ENCODE results near the gene KIAA1549.
"Not testable (repeated sequence)": the region's sequence is repeated elsewhere in the genome, so short reads cannot be mapped to it uniquely, and the experiment has no call there.

The KIAA1549 gene

GRCh38 chr7:138981332-138982203 is at the start of gene KIAA1549:
KIAA1549 (minus strand) TSS chr7:138981389; CDS start chr7:138981269, 120 bp downstream.
- peak within 1 kb of the TSS; percentile 64 for H3K27ac Mint-ChIP-seq

GRCh38 chr7:139029353-139029752 is 48.2 kb upstream of the KIAA1549 start:
- DNase-seq (ENCODE audit: low spot score in 2 of 2) (no peak), ATAC-seq (ENCODE audit: low read depth) (no peak)
- Mint-ChIP-seq H3K27ac (no peak overlapping the region), H3K9me3 (no peaks in the 10 kb centered on the region), H3K36me3 (peaks cover 7% of the 10 kb centered on the region), H3K4me3 (no peak overlapping the region), H3K4me1 (no peaks in the 10 kb centered on the region), H3K27me3 (no peaks in the 10 kb centered on the region)

More at GRCh38 chr7:138981332-138982203, at the start of gene KIAA1549:
- H3K9me3 Mint-ChIP-seq = peaks cover 2% of the 10 kb centered on the region
- H3K4me1 Mint-ChIP-seq = peaks cover 14% of the 10 kb centered on the region
- peak; percentile 87 for ATAC-seq (ENCODE audit: low read depth)
- peaks cover 24% of the 10 kb centered on the region for H3K27me3 Mint-ChIP-seq
- peak within 1 kb of the TSS; percentile 92 for H3K4me3 Mint-ChIP-seq
- H3K36me3 Mint-ChIP-seq = no peaks in the 10 kb centered on the region
- peak; percentile 14 to 39 for DNase-seq (ENCODE audit: low spot score in 2 of 2)

GRCh38 chr7:139026551-139026950 is 45.4 kb upstream of the KIAA1549 start:
- no peaks in the 10 kb centered on the region for H3K4me1 Mint-ChIP-seq
- H3K36me3 Mint-ChIP-seq = peaks cover 11% of the 10 kb centered on the region
- no peak for DNase-seq (ENCODE audit: low spot score in 2 of 2)
- no peak overlapping the region for H3K27ac Mint-ChIP-seq
- no peak for ATAC-seq (ENCODE audit: low read depth)
- no peaks in the 10 kb centered on the region for H3K9me3 Mint-ChIP-seq
- no peak overlapping the region for H3K4me3 Mint-ChIP-seq
- H3K27me3 Mint-ChIP-seq = no peaks in the 10 kb centered on the region

GRCh38 chr7:139025861-139026260 is 44.7 kb upstream of the KIAA1549 start:
- peaks cover 11% of the 10 kb centered on the region for H3K36me3 Mint-ChIP-seq
- DNase-seq (ENCODE audit: low spot score in 2 of 2); H3K9me3 Mint-ChIP-seq; ATAC-seq (ENCODE audit: low read depth); H3K27ac Mint-ChIP-seq; H3K27me3 Mint-ChIP-seq; H3K4me3 Mint-ChIP-seq; H3K4me1 Mint-ChIP-seq: not testable (repeated sequence)

GRCh38 chr7:139023076-139023475 is 41.9 kb upstream of the KIAA1549 start:
- no peaks in the 10 kb centered on the region for H3K9me3 Mint-ChIP-seq
- H3K27me3 Mint-ChIP-seq = no peaks in the 10 kb centered on the region
- DNase-seq (ENCODE audit: low spot score in 2 of 2) (no peak), ATAC-seq (ENCODE audit: low read depth) (no peak)
- H3K36me3 Mint-ChIP-seq = peaks cover 4% of the 10 kb centered on the region
- no peak overlapping the region for H3K4me3 Mint-ChIP-seq
- no peaks in the 10 kb centered on the region for H3K4me1 Mint-ChIP-seq
- H3K27ac Mint-ChIP-seq = no peak overlapping the region

- H3K4me1 Mint-ChIP-seq = no peaks in the 10 kb centered on the region
These were observed 41.1 kb upstream of the KIAA1549 start for GRCh38 chr7:139022286-139022685.

GRCh38 chr7:139018910-139019309 is 37.7 kb upstream of the KIAA1549 start:
- Mint-ChIP-seq H3K4me3 (no peak overlapping the region), H3K9me3 (no peaks in the 10 kb centered on the region), H3K4me1 (no peaks in the 10 kb centered on the region)

More at GRCh38 chr7:139022286-139022685, 41.1 kb upstream of the KIAA1549 start:
- DNase-seq (ENCODE audit: low spot score in 2 of 2) = no peak
- no peak for ATAC-seq (ENCODE audit: low read depth)
- no peaks in the 10 kb centered on the region for H3K9me3 Mint-ChIP-seq
- H3K27ac Mint-ChIP-seq = no peak overlapping the region
- peaks cover 4% of the 10 kb centered on the region for H3K36me3 Mint-ChIP-seq
- H3K27me3 Mint-ChIP-seq = no peaks in the 10 kb centered on the region
- no peak overlapping the region for H3K4me3 Mint-ChIP-seq

GRCh38 chr7:139016931-139017511 is 35.8 kb upstream of the KIAA1549 start:
- no peak overlapping the region for H3K4me3 Mint-ChIP-seq
- ATAC-seq (ENCODE audit: low read depth) (peak; percentile 93), DNase-seq (ENCODE audit: low spot score in 2 of 2) (peak; percentile 13 to 51)
- no peaks in the 10 kb centered on the region for H3K36me3 Mint-ChIP-seq
- H3K4me1 Mint-ChIP-seq = no peaks in the 10 kb centered on the region
- H3K27me3 Mint-ChIP-seq = peaks cover 6% of the 10 kb centered on the region
- H3K27ac Mint-ChIP-seq = no peak overlapping the region
- no peaks in the 10 kb centered on the region for H3K9me3 Mint-ChIP-seq

More at GRCh38 chr7:139018910-139019309, 37.7 kb upstream of the KIAA1549 start:
- Mint-ChIP-seq H3K27me3 (peaks cover 3% of the 10 kb centered on the region), H3K27ac (no peak overlapping the region), H3K36me3 (peaks cover 4% of the 10 kb centered on the region)
- DNase-seq (ENCODE audit: low spot score in 2 of 2) = no peak
- no peak for ATAC-seq (ENCODE audit: low read depth)

- ATAC-seq (ENCODE audit: low read depth) (no peak), DNase-seq (ENCODE audit: low spot score in 2 of 2) (no peak)
- Mint-ChIP-seq H3K4me3 (no peak overlapping the region), H3K9me3 (no peaks in the 10 kb centered on the region), H3K36me3 (no peaks in the 10 kb centered on the region), H3K4me1 (no peaks in the 10 kb centered on the region), H3K27me3 (peaks cover 10% of the 10 kb centered on the region), H3K27ac (no peak overlapping the region)
These were observed 30.2 kb upstream of the KIAA1549 start for GRCh38 chr7:139011373-139011772.

- Mint-ChIP-seq H3K9me3 (peaks cover 6% of the 10 kb centered on the region), H3K36me3 (no peaks in the 10 kb centered on the region), H3K27me3 (no peaks in the 10 kb centered on the region), H3K4me3 (no peak overlapping the region), H3K4me1 (no peaks in the 10 kb centered on the region), H3K27ac (no peak overlapping the region)
- DNase-seq (ENCODE audit: low spot score in 2 of 2) (no peak), ATAC-seq (ENCODE audit: low read depth) (no peak)
These were observed 23.3 kb upstream of the KIAA1549 start for GRCh38 chr7:139004321-139005090.

GRCh38 chr7:138999414-138999813 is 18.2 kb upstream of the KIAA1549 start:
- Mint-ChIP-seq H3K36me3 (no peaks in the 10 kb centered on the region), H3K4me1 (no peaks in the 10 kb centered on the region), H3K27ac (no peak overlapping the region), H3K9me3 (peaks cover 2% of the 10 kb centered on the region), H3K27me3 (peaks cover 4% of the 10 kb centered on the region), H3K4me3 (no peak overlapping the region)
- DNase-seq (ENCODE audit: low spot score in 2 of 2) = no peak
- ATAC-seq (ENCODE audit: low read depth) = no peak

GRCh38 chr7:138992052-138992531 is 10.9 kb upstream of the KIAA1549 start:
- Mint-ChIP-seq H3K4me1 (no peaks in the 10 kb centered on the region), H3K27ac (no peak overlapping the region), H3K9me3 (peaks cover 1% of the 10 kb centered on the region), H3K36me3 (peaks cover 4% of the 10 kb centered on the region), H3K27me3 (peaks cover 21% of the 10 kb centered on the region), H3K4me3 (no peak overlapping the region)
- no peak for DNase-seq (ENCODE audit: low spot score in 2 of 2)
- no peak for ATAC-seq (ENCODE audit: low read depth)

- H3K27ac Mint-ChIP-seq = no peak overlapping the region
- DNase-seq (ENCODE audit: low spot score in 2 of 2) (no peak), ATAC-seq (ENCODE audit: low read depth) (no peak)
- no peaks in the 10 kb centered on the region for H3K4me1 Mint-ChIP-seq
- peaks cover 4% of the 10 kb centered on the region for H3K36me3 Mint-ChIP-seq
- peaks cover 20% of the 10 kb centered on the region for H3K27me3 Mint-ChIP-seq
- H3K9me3 Mint-ChIP-seq = peaks cover 3% of the 10 kb centered on the region
- H3K4me3 Mint-ChIP-seq = no peak overlapping the region
These were observed 6.5 kb upstream of the KIAA1549 start for GRCh38 chr7:138987686-138988085.

- peak overlapping the region; percentile 71 for H3K4me3 Mint-ChIP-seq
- H3K27me3 Mint-ChIP-seq = peaks cover 24% of the 10 kb centered on the region
- DNase-seq (ENCODE audit: low spot score in 2 of 2) = no peak
- H3K36me3 Mint-ChIP-seq = no peaks in the 10 kb centered on the region
- peaks cover 14% of the 10 kb centered on the region for H3K4me1 Mint-ChIP-seq
- H3K27ac Mint-ChIP-seq = no peak overlapping the region
- H3K9me3 Mint-ChIP-seq = peaks cover 2% of the 10 kb centered on the region
- no peak for ATAC-seq (ENCODE audit: low read depth)
These were observed 1.0 kb upstream of the KIAA1549 start for GRCh38 chr7:138982204-138982623.

Measured in memory B cell (primary cell).